Prostate gland (tissue), 2 donors: ENCODE results near the gene ALDH3B1.

ENCODE experiments used
- CTCF ChIP-seq, 4 experiments: fragments of 200-600 bp in 2 of 4; fragments of 450-650 bp in 2 of 4; sonication (generic) in 2 of 4; IDR thresholded peaks; 1 replicate in 3 of 4; 2 replicates in 1 of 4; pipeline ENCODE4 v1.5.1; 2016 to 2019; ENCODE audit warnings: antibody characterized with exemption in 4 of 4, mild to moderate bottlenecking in 2 of 4, moderate library complexity in 2 of 4
- POLR2A ChIP-seq: fragments of 450-650 bp; IDR thresholded peaks from one replicate; pipeline ENCODE4 v1.6.1; 2016; ENCODE audit warnings: antibody characterized with exemption, mild to moderate bottlenecking

GRCh38 chr11:68038226-68038717, 28.1 kb downstream of the ALDH3B1 start:
- TF ChIP-seq POLR2A: no peak
- TF ChIP-seq CTCF (IDR thresholded peaks at IDR 0.05): no peak
